Activated T-cell treated with anti-CD3 and anti-CD28 coated beads for 48 hours (primary cell): ENCODE measurements around the gene ANGPT4.
A peak's percentile ranks its signal among the peaks of the same experiment; 100 is the strongest.
"Not testable (repeated sequence)": the region's sequence is repeated elsewhere in the genome, so short reads cannot be mapped to it uniquely, and the experiment has no call there.

ENCODE experiments used
- DNase-seq: peaks from one replicate; pipeline ENCODE4 v3.0.0-alpha.2; 2020; ENCODE audit warnings: low read depth

Gene ANGPT4

GRCh38 chr20:843912-844311 lies 72.2 kb downstream of the ANGPT4 start:
- no peak for DNase-seq

GRCh38 chr20:842547-842940 lies 73.6 kb downstream of the ANGPT4 start:
- DNase-seq: no peak

GRCh38 chr20:841568-842546 lies 74.3 kb downstream of the ANGPT4 start:
- no peak for DNase-seq

- DNase-seq: no peak
Observed at GRCh38 chr20:840858-841567, 75.1 kb downstream of the ANGPT4 start.

- DNase-seq: no peak
Observed at GRCh38 chr20:840503-840857, 75.7 kb downstream of the ANGPT4 start.

GRCh38 chr20:839626-840025 lies 76.5 kb downstream of the ANGPT4 start:
- no peak for DNase-seq

GRCh38 chr20:839015-839414 lies 77.1 kb downstream of the ANGPT4 start:
- DNase-seq: no peak

GRCh38 chr20:836190-836589 lies 79.9 kb downstream of the ANGPT4 start:
- no peak for DNase-seq

- no peak for DNase-seq
Observed at GRCh38 chr20:835608-836045, 80.5 kb downstream of the ANGPT4 start.

- DNase-seq: no peak
Observed at GRCh38 chr20:834151-834746, 81.9 kb downstream of the ANGPT4 start.

- peak; percentile 91 for DNase-seq
Observed at GRCh38 chr20:833450-834150, 82.5 kb downstream of the ANGPT4 start, which contains the start of gene FAM110A. TSS of gene FAM110A (plus strand) at chr20:833715. CDS start at chr20:844805, 11,090 bp downstream.

GRCh38 chr20:833121-833449 lies 83.0 kb downstream of the ANGPT4 start:
- DNase-seq: no peak

GRCh38 chr20:831956-832355 lies 84.2 kb downstream of the ANGPT4 start:
- DNase-seq: no peak

- no peak for DNase-seq
Observed at GRCh38 chr20:831251-831650, 84.9 kb downstream of the ANGPT4 start.

- no peak for DNase-seq
Observed at GRCh38 chr20:830011-830521, 86.1 kb downstream of the ANGPT4 start.

GRCh38 chr20:829551-829950 lies 86.6 kb downstream of the ANGPT4 start:
- no peak for DNase-seq

GRCh38 chr20:828987-829386 lies 87.1 kb downstream of the ANGPT4 start:
- no peak for DNase-seq

GRCh38 chr20:827981-828380 lies 88.2 kb downstream of the ANGPT4 start:
- DNase-seq: not testable (repeated sequence)

GRCh38 chr20:826695-827323 lies 89.3 kb downstream of the ANGPT4 start:
- no peak for DNase-seq

GRCh38 chr20:825710-826421 lies 90.3 kb downstream of the ANGPT4 start:
- no peak for DNase-seq

- DNase-seq: no peak
Observed at GRCh38 chr20:824916-825315, 91.2 kb downstream of the ANGPT4 start.
